Effector memory CD8-positive, alpha-beta T cell (primary cell): ENCODE measurements around the gene EIF2S3.
"Not testable (repeated sequence)": the region's sequence is repeated elsewhere in the genome, so short reads cannot be mapped to it uniquely, and the experiment has no call there.

ENCODE experiments used
- ATAC-seq: fragments of 150-1000 bp; cut with Tn5 transposase; replicated peaks from 2 replicates; pipeline ENCODE4 v1.10.0; 2021; ENCODE audit warnings: mild to moderate bottlenecking, moderate library complexity
- DNase-seq, 3 experiments: peaks; one replicate each; pipeline ENCODE4 v3.0.0; 2021
- H3K27ac Mint-ChIP-seq, 2 donors: one replicate each; pipeline ENCODE4 v1.8.0; 2022; ENCODE audit warnings: mild to moderate bottlenecking in 2 of 2, mixed read lengths in 2 of 2, moderate library complexity in 2 of 2
- H3K27me3 Mint-ChIP-seq, 2 donors: one replicate each; pipeline ENCODE4 v1.8.0; 2022; ENCODE audit warnings: mixed read lengths in 2 of 2
- H3K36me3 Mint-ChIP-seq: one replicate; pipeline ENCODE4 v1.8.0; 2022; ENCODE audit warnings: mild to moderate bottlenecking, moderate library complexity, mixed read lengths; ENCODE audit not compliant: insufficient read depth
- H3K4me1 Mint-ChIP-seq, 2 donors: one replicate each; pipeline ENCODE4 v1.8.0; 2022; ENCODE audit warnings: low read depth in 2 of 2, mixed read lengths in 2 of 2
- H3K4me3 Mint-ChIP-seq, 2 donors: one replicate each; pipeline ENCODE4 v1.8.0; 2022; ENCODE audit warnings: mild to moderate bottlenecking in 2 of 2, mixed read lengths in 2 of 2, moderate library complexity in 2 of 2
- H3K9me3 Mint-ChIP-seq, 2 donors: one replicate each; pipeline ENCODE4 v1.8.0; 2022; ENCODE audit warnings: mixed read lengths in 2 of 2

Gene EIF2S3

DNA sequence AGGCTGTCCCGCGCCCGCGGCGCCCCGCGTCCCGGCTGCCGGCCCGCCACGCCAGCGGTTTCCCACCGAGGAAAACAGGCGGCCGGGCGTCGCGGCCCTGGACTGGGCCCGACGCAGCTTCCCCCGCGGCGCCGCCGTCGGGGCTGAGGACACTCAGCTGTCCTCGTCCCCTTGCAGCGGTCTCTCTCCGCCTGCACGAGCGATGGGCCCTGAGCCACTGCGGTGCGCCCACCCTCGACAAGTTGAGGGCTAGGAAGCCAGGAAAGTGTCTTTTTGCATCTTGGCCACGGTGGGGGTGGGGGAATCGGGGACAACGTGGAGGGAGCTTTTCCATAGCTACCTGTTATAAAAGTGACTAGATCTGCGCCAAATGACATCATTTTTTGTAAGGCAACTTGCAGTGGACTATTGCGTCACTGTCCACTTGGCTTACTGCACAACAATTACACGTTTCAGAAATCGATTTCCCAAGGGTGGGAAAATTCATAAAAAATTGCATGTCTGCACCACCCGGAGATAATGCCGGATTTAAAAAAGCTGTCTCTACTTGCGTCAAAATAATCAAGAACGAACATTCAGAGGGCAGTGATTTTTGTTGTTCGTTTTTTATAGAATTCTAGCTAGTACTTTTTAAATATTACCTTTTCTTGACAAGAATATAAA lies 28.9 kb upstream of the EIF2S3 start:
- Mint-ChIP-seq H3K36me3 (peaks cover 25% of the 10 kb centered on the region), H3K4me1 (peaks cover 8 to 17% of the 10 kb centered on the region in 2 donors), H3K27ac (peak overlapping the region; percentile 73 to 89), H3K9me3 (no peaks in the 10 kb centered on the region), H3K27me3 (no peaks in the 10 kb centered on the region), H3K4me3 (peak overlapping the region; percentile 79 to 84)
- ATAC-seq, result peak; percentile 34
- DNase-seq, result peak in 1 of 3 experiments; percentile 6

DNA sequence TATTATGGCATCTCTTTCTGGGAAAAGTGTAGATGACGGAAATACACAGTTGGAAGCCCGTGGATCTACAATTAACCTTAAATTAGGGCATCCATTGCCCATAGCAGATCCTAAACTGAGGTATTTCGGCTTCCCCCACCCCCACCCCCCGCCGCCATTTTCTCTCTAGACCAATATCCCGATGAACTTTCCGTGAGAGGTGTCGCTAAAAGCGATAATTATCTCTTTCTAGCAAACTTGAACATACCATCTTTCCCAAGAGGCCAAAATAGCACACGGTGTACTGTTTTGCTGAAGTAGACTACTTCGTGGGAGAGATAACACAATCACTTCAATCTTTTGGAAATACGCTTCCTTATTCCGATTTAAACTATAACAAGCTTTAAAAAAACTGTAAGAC lies 28.3 kb upstream of the EIF2S3 start:
- no peak for ATAC-seq
- no peaks in the 10 kb centered on the region for H3K9me3 Mint-ChIP-seq
- peak overlapping the region; percentile 79 to 84 for H3K4me3 Mint-ChIP-seq

DNA sequence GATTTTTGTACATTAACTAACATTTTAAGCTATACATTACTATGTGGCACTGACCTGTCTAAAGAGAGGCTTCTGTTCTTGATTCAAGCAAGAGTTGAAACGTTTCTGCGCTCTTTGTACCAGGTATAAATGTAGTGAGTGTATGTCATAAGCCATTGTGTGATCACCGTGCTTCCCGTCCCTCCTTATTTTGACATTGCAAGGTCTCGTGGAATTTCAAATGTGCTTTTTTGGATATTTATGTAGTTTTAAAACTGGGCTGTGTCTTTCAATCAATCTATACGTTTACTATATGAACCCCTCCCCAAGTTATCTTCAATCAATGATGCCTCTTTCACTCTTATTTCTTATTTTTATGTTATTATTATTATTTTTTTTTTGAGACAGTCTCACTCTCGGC lies 27.7 kb upstream of the EIF2S3 start, which contains the start of gene KLHL15:
Gene KLHL15 (minus strand): TSS at position 101 of the 400 bp plus-strand sequence. CDS start 20,493 bp downstream, outside the sequence.
- Mint-ChIP-seq H3K27me3 (no peaks in the 10 kb centered on the region), H3K36me3 (peaks cover 25% of the 10 kb centered on the region), H3K27ac (peak within 1 kb of the TSS; percentile 73 to 89), H3K9me3 (no peaks in the 10 kb centered on the region), H3K4me1 (peaks cover 0 to 8% of the 10 kb centered on the region in 2 donors), H3K4me3 (peak within 1 kb of the TSS; percentile 79 to 84)
- ATAC-seq (no peak), DNase-seq (no peak)

More for the DNA sequence above, 28.3 kb upstream of the EIF2S3 start:
- Mint-ChIP-seq H3K27me3 (no peaks in the 10 kb centered on the region), H3K4me1 (peaks cover 3 to 11% of the 10 kb centered on the region in 2 donors), H3K36me3 (peaks cover 25% of the 10 kb centered on the region), H3K27ac (peak overlapping the region; percentile 73 to 89)
- DNase-seq, result no peak

DNA sequence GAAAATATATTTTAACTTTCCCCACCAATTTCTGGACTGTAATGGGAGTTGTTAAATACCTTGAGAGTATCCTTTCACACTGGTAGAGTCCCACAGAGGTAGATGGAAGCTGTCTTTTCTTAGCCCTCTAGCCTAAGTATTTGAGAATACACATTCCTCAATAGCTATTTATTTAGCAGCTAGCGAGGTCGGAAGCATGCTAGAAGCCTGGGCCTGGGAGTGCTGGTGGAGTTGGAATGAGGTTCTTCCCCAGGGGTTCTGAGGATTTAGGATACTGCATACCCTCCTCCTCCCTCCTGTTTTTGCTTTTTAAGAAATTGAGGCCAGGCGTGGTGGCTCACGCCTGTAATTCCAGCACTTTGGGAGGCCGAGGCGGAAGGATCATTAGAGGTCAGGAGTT lies 26.8 kb upstream of the EIF2S3 start:
- ATAC-seq (no peak), DNase-seq (no peak)
- Mint-ChIP-seq H3K4me3 (no peak overlapping the region), H3K27me3 (no peaks in the 10 kb centered on the region), H3K9me3 (no peaks in the 10 kb centered on the region), H3K27ac (no peak overlapping the region), H3K36me3 (peaks cover 25% of the 10 kb centered on the region), H3K4me1 (peaks cover 0 to 7% of the 10 kb centered on the region in 2 donors)

DNA sequence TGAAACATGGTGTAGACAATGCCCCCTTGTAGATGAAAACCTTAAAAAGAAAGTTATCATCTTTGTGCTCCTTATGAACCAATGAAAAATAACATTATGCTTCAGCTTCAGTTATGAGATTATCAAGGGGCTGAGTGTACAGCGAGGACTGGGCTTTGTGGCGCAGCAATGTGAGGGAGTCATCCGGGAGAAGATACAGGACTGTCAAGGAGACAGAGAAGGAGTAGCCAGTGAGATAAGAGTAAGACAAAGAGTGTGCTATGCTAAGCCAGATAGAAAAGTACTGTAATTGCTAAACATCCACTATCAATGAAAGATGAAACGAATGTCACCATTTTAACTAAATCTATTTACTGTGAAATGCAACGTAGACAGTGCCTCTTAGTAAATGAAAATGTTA lies 24.2 kb upstream of the EIF2S3 start:
- Mint-ChIP-seq H3K27me3 (no peaks in the 10 kb centered on the region), H3K9me3 (no peaks in the 10 kb centered on the region), H3K27ac (no peak overlapping the region), H3K4me1 (no peaks in the 10 kb centered on the region), H3K36me3 (peaks cover 9% of the 10 kb centered on the region), H3K4me3 (no peak overlapping the region)
- ATAC-seq (no peak), DNase-seq (no peak)

DNA sequence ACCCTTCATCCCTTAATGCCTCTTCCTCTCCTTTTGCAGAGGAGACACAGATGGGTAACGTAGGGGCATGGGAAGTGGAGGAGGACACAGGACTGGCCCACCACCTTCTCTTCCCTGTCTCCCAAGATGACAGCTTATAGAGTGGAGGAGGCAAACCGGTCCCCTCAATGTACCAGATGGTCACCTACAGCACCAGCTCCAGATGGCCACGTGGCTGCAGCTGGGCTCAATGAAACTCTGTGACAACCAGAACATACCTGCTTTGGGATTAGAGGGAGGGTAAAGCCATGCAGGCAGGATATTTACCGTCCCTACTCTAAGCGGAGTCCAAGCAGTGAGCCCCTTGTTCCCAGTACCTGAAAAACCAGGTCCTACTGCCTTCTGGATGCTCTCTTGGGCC lies 20.3 kb upstream of the EIF2S3 start:
- H3K4me3 Mint-ChIP-seq, result no peak overlapping the region
- ATAC-seq, result no peak
- no peaks in the 10 kb centered on the region for H3K27me3 Mint-ChIP-seq
- no peaks in the 10 kb centered on the region for H3K36me3 Mint-ChIP-seq
- H3K9me3 Mint-ChIP-seq, result no peaks in the 10 kb centered on the region
- H3K4me1 Mint-ChIP-seq, result no peaks in the 10 kb centered on the region
- no peak for DNase-seq
- H3K27ac Mint-ChIP-seq, result no peak overlapping the region

DNA sequence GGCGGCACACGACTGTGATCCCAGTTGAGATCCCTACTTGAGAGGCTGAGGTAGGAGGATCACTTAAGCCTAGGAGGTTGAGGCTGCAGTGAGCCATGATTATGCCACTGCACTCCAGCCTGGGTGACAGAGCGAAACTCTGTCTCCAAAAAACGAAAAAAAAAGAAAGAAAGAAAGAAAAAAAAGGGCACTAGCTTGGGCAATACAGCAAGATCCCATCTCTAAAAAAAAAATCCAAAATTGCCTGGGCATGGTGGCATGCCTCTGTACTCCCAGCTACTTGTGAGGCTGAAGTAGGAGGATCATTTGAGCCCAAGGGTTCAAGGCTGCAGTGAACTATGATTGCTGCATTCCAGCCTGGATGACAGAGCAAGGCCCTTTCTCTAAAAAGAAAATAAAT lies 17.0 kb upstream of the EIF2S3 start:
- H3K27ac Mint-ChIP-seq, result no peak overlapping the region
- no peaks in the 10 kb centered on the region for H3K36me3 Mint-ChIP-seq
- no peak overlapping the region for H3K4me3 Mint-ChIP-seq
- H3K4me1 Mint-ChIP-seq, result no peaks in the 10 kb centered on the region
- no peaks in the 10 kb centered on the region for H3K27me3 Mint-ChIP-seq
- H3K9me3 Mint-ChIP-seq, result no peaks in the 10 kb centered on the region
- DNase-seq (no peak), ATAC-seq (no peak)

DNA sequence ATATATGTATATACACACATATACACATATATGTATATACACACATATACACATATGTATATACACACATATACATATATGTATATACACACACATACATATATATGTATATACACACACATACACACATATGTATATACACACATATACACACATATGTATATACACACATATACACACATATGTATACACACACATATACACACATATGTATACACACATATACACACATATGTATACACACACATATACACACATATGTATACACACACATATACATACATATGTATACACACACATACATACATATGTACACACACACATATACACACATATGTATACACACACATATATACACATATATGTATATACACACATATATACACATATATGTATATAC lies 8.7 kb upstream of the EIF2S3 start:
- not testable (repeated sequence) for H3K27ac Mint-ChIP-seq, H3K4me3 Mint-ChIP-seq, H3K9me3 Mint-ChIP-seq, ATAC-seq, H3K4me1 Mint-ChIP-seq, H3K36me3 Mint-ChIP-seq, DNase-seq, H3K27me3 Mint-ChIP-seq

DNA sequence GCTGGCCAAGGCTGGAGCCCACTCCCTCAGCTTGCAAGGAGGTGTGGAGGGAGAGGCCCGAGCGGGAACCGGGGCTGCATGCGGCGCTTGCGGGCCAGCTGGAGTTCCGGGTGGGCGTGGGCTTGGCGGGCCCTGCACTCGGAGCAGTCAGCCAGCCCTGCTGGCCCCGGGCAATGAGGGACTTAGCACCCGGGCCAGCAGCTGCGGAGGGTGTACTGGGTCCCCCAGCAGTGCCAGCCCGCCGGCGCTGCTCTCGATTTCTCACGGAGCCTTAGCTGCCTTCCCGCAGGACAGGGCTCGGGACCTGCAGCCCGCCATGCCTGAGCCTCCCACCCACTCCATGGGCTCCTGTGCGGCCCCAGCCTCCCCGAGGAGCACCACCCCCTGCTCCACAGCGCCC lies 5.1 kb upstream of the EIF2S3 start:
- not testable (repeated sequence) for ATAC-seq, H3K27ac Mint-ChIP-seq, H3K9me3 Mint-ChIP-seq, H3K36me3 Mint-ChIP-seq, H3K4me1 Mint-ChIP-seq, H3K27me3 Mint-ChIP-seq, H3K4me3 Mint-ChIP-seq, DNase-seq

DNA sequence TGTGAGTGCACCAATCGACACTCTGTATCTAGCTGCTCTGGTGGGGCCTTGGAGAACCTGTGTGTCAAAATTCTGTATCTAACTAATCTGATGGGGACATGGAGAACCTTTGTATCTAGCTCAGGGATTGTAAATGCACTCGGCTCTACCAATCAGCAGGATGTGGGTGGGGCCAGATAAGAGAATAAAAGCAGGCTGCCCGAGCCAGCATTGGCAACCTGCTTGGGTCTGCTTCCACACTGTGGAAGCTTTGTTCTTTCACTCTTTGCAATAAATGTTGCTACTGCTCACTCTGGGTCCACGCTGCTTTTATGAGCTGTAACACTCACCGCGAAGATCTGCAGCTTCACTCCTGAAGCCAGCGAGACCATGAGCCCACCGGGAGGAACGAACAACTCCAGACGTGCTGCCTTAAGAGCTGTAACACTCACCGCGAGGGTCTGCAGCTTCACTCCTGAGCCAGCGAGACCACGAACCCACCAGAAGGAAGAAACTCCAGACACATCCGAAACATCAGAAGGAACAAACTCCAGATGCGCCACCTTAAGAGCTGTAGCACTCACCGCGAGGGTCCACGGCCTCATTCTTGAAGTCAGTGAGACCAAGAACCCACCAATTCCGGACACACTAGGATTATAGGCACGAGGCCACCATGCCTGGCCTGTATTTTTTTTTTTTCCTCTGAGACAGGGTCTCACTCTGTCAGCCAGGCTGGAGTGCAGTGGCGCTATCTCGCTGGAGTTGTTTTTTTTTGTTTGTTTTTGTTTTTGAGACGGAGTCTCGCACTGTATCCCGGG lies 4.0 kb upstream of the EIF2S3 start:
- not testable (repeated sequence) for H3K27ac Mint-ChIP-seq

DNA sequence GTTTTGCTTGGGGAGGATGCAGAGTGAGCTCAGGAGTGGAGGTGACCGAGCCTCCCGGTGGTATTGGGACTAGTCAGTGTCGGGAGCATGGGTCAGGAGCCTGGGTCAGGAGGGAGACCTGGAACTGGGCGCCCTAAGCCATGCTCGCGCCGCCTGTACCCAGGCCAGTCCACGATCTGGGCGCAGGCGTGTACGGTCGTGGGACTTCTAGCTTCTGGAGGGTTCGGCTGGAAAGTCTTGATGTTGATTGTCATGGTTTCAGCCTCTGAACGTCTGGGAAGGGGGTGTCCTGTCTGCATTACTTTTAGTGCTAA lies 244 bp downstream of the EIF2S3 start:
- Mint-ChIP-seq H3K4me3 (no peak overlapping the region), H3K27ac (peak overlapping the region in 1 of 2 donors; percentile 97)
- peak; percentile 7 for ATAC-seq

More for the DNA sequence above, 4.0 kb upstream of the EIF2S3 start:
- not testable (repeated sequence) for ATAC-seq, H3K9me3 Mint-ChIP-seq, H3K27me3 Mint-ChIP-seq, DNase-seq, H3K4me3 Mint-ChIP-seq, H3K36me3 Mint-ChIP-seq
- H3K4me1 Mint-ChIP-seq, result peaks cover 0 to 10% of the 10 kb centered on the region in 2 donors

DNA sequence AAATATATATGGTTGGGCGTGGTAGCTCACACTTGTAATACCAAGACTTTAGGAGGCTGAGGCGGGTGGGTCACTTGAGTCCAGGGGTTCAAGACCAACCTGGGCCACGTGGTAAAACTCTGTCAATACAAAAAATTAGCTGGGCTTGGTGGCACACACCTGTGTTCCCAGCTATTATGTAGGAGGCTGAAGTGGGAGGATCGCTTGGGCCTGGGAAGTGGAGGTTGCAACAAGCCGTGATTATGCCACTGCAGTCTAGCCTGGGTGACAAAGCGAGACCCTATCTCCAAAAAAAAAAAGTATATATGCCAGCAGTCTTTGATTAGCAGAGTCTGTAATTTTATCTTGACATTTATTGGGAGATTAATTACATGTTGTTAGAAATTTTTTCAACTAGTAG lies 8.7 kb downstream of the EIF2S3 start:
- Mint-ChIP-seq H3K4me3 (no peak overlapping the region), H3K4me1 (no peaks in the 10 kb centered on the region), H3K9me3 (no peaks in the 10 kb centered on the region), H3K27ac (no peak overlapping the region), H3K36me3 (peaks cover 88% of the 10 kb centered on the region), H3K27me3 (no peaks in the 10 kb centered on the region)
- ATAC-seq, result no peak
- no peak for DNase-seq

More for the DNA sequence above, 244 bp downstream of the EIF2S3 start:
- H3K27me3 Mint-ChIP-seq, result no peaks in the 10 kb centered on the region
- H3K4me1 Mint-ChIP-seq, result peaks cover 2 to 12% of the 10 kb centered on the region in 2 donors
- peaks cover 38% of the 10 kb centered on the region for H3K36me3 Mint-ChIP-seq
- H3K9me3 Mint-ChIP-seq, result no peaks in the 10 kb centered on the region
- no peak for DNase-seq

DNA sequence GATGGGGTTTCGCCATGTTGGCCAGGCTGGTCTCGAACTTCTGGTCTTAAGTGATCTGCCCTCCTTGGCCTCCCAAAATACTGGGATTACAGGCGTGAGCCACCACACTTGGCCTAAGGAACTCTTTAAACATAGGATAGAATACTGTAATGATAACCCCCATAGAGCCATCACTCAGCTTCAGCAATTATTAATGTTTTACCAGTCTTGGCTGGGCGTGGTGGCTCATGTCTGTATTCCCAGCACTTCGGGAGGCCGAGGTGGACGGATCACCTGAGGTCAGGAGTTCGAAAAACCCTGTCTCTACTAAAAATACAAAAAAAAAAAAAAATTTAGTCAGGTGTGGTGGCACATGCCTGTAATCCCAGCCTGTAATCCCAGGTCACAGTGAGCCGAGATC lies 15.1 kb downstream of the EIF2S3 start:
- Mint-ChIP-seq H3K9me3 (no peaks in the 10 kb centered on the region), H3K27ac (no peak overlapping the region), H3K4me1 (no peaks in the 10 kb centered on the region), H3K36me3 (peaks cover 90% of the 10 kb centered on the region), H3K4me3 (no peak overlapping the region), H3K27me3 (no peaks in the 10 kb centered on the region)
- DNase-seq (no peak), ATAC-seq (no peak)

DNA sequence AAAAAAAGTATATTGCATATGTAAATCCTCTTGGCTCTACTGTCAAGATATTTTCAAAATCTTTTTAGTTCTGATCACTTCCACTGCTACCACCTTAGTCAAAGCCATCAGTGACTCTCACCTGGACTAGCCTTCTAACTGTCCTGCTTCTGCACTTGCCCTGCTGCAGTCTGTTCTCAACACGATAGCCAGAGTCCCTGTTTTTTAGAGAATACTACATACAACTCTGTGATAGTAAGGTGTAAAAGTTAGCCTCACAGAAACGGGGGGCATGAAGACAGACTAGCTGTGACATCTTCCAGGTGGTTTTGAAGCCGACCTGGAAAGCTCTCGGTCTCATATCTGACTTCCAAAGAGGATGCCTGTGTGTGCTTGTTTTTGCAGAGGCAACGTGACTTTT lies 24.7 kb downstream of the EIF2S3 start:
- H3K4me3 Mint-ChIP-seq, result no peak overlapping the region
- no peak for ATAC-seq

More for the DNA sequence above, 24.7 kb downstream of the EIF2S3 start:
- no peak for DNase-seq
- Mint-ChIP-seq H3K27ac (no peak overlapping the region), H3K9me3 (no peaks in the 10 kb centered on the region), H3K27me3 (no peaks in the 10 kb centered on the region), H3K36me3 (peaks cover 42% of the 10 kb centered on the region), H3K4me1 (no peaks in the 10 kb centered on the region)
